Inferior parietal cortex (tissue), 1 donor: ENCODE measurements around the gene MEGF8.
"Not testable (repeated sequence)": the region's sequence is repeated elsewhere in the genome, so short reads cannot be mapped to it uniquely, and the experiment has no call there.

Experiments
- DNase-seq: peaks from one replicate; pipeline ENCODE4 v3.0.0-alpha.2; 2016; ENCODE audit errors: extremely low spot score

Gene MEGF8

GRCh38 chr19:42332059-42332458 is 6.6 kb downstream of the MEGF8 start:
- no peak for DNase-seq

- no peak for DNase-seq
Observed at GRCh38 chr19:42333018-42333417, 7.6 kb downstream of the MEGF8 start.

GRCh38 chr19:42333975-42334696 is 8.7 kb downstream of the MEGF8 start:
- no peak for DNase-seq

- DNase-seq, result no peak
Observed at GRCh38 chr19:42334697-42335373, 9.4 kb downstream of the MEGF8 start.

GRCh38 chr19:42335374-42335936 is 10.0 kb downstream of the MEGF8 start:
- no peak for DNase-seq

GRCh38 chr19:42335971-42336370 is 10.5 kb downstream of the MEGF8 start:
- DNase-seq, result no peak

- not testable (repeated sequence) for DNase-seq
Observed at GRCh38 chr19:42339126-42339860, 13.9 kb downstream of the MEGF8 start.

GRCh38 chr19:42339922-42340321 is 14.5 kb downstream of the MEGF8 start:
- DNase-seq, result not testable (repeated sequence)

- DNase-seq, result no peak
Observed at GRCh38 chr19:42343344-42344110, 18.1 kb downstream of the MEGF8 start.

- no peak for DNase-seq
Observed at GRCh38 chr19:42344336-42344893, 19.0 kb downstream of the MEGF8 start.

- DNase-seq, result no peak
Observed at GRCh38 chr19:42345191-42345812, 19.9 kb downstream of the MEGF8 start.

- DNase-seq, result no peak
Observed at GRCh38 chr19:42348211-42348610, 22.8 kb downstream of the MEGF8 start.

GRCh38 chr19:42349378-42350107 is 24.1 kb downstream of the MEGF8 start:
- no peak for DNase-seq

GRCh38 chr19:42350417-42350816 is 25.0 kb downstream of the MEGF8 start:
- DNase-seq, result no peak

GRCh38 chr19:42351079-42351735 is 25.8 kb downstream of the MEGF8 start:
- DNase-seq, result no peak

GRCh38 chr19:42352301-42353259 is 27.1 kb downstream of the MEGF8 start:
- DNase-seq, result peak; percentile 78

GRCh38 chr19:42353341-42354015 is 28.0 kb downstream of the MEGF8 start:
- DNase-seq, result no peak

- no peak for DNase-seq
Observed at GRCh38 chr19:42355896-42356295, 30.5 kb downstream of the MEGF8 start.
